Suppressor macrophage (primary cell): ENCODE results near the gene CLDN9.
A peak's percentile ranks its signal among the peaks of the same experiment; 100 is the strongest.

Experiments used
- DNase-seq, 4 experiments: peaks; one replicate each; pipeline ENCODE4 v3.0.0-alpha.2; 2020 to 2022

CLDN9 gene

GRCh38 chr16:3019594-3020246 lies 7.0 kb downstream of the CLDN9 start:
- DNase-seq = no peak

GRCh38 chr16:3020247-3020603 lies 7.5 kb downstream of the CLDN9 start, which contains the start of gene TNFRSF12A:
Gene TNFRSF12A, plus strand, starts transcription at chr16:3020368. Its CDS starts 30 bp downstream, at chr16:3020398.
- DNase-seq = peak; percentile 86 to 96 (median 91)

- peak in 3 of 4 experiments; percentile 26 to 45 (median 38) for DNase-seq
These were observed 8.1 kb downstream of the CLDN9 start for GRCh38 chr16:3020604-3021448.

GRCh38 chr16:3021449-3022207 lies 8.9 kb downstream of the CLDN9 start:
- DNase-seq = peak; percentile 74 to 92 (median 86)

GRCh38 chr16:3022208-3022683 lies 9.5 kb downstream of the CLDN9 start:
- peak; percentile 84 to 95 (median 92) for DNase-seq

- DNase-seq = peak in 3 of 4 experiments; percentile 49 to 63 (median 53)
These were observed 10.1 kb downstream of the CLDN9 start for GRCh38 chr16:3022684-3023414.

- no peak for DNase-seq
These were observed 10.6 kb downstream of the CLDN9 start for GRCh38 chr16:3023415-3023668.

GRCh38 chr16:3023669-3024478 lies 11.2 kb downstream of the CLDN9 start, which contains the start of the genes HCFC1R1 and THOC6:
Gene HCFC1R1, minus strand, starts transcription at chr16:3023942. Its CDS starts 1 bp downstream, at chr16:3023941.
Gene THOC6, plus strand, starts transcription at chr16:3024035. Its CDS starts 292 bp downstream, at chr16:3024327.
- DNase-seq = peak; percentile 98 to 99 (median 99)

- no peak for DNase-seq
These were observed 12.6 kb downstream of the CLDN9 start for GRCh38 chr16:3025032-3026002.

- DNase-seq = no peak
These were observed 13.3 kb downstream of the CLDN9 start for GRCh38 chr16:3026003-3026378.

GRCh38 chr16:3026609-3027488 lies 14.1 kb downstream of the CLDN9 start:
- DNase-seq = no peak

GRCh38 chr16:3027489-3027795 lies 14.7 kb downstream of the CLDN9 start:
- no peak for DNase-seq

- peak; percentile 85 to 94 (median 91) for DNase-seq
These were observed 15.4 kb downstream of the CLDN9 start for GRCh38 chr16:3027983-3028715.

GRCh38 chr16:3028716-3029319 lies 16.1 kb downstream of the CLDN9 start:
- DNase-seq = no peak

- peak; percentile 19 to 73 (median 48) for DNase-seq
These were observed 16.9 kb downstream of the CLDN9 start for GRCh38 chr16:3029491-3030221.

- no peak for DNase-seq
These were observed 17.8 kb downstream of the CLDN9 start for GRCh38 chr16:3030222-3031212.
